Suppressor macrophage treated with lipopolysaccharide for 1 hour (primary cell): ENCODE results near the gene SLC1A2.

Source experiments
- DNase-seq, 3 donors: peaks; one replicate each; pipeline ENCODE4 v3.0.0-alpha.2; 2020 to 2022

Gene SLC1A2

GRCh38 chr11:35216962-35217678, 202.2 kb downstream of the SLC1A2 start:
- no peak for DNase-seq

- DNase-seq: peak in 1 of 3 donors; percentile 43
These were observed 203.4 kb downstream of the SLC1A2 start for GRCh38 chr11:35215945-35216344.

- peak; percentile 53 to 84 (median 81) for DNase-seq
These were observed 204.6 kb downstream of the SLC1A2 start for GRCh38 chr11:35214792-35215193.

GRCh38 chr11:35214226-35214770, 205.1 kb downstream of the SLC1A2 start:
- DNase-seq: no peak

DNA sequence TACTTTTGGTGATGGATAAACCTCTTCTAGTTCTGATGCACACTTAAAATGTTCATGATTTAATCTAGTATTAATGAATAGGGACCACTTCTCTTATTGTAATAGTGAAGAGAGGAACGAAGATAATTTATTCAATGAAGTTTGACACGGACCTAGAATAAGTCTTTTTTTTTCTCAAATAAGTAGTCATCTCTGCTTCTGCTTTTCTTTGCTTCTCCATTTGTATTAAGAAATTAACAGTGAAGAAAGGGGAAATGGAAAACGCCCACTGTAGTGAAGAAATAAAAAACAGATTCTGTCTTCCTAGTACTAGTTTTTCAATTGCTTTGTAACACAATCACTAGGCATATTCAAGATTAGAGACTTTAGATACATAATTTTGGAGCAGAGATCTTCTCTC, 207.4 kb downstream of the SLC1A2 start:
- peak; percentile 62 to 88 (median 88) for DNase-seq

DNA sequence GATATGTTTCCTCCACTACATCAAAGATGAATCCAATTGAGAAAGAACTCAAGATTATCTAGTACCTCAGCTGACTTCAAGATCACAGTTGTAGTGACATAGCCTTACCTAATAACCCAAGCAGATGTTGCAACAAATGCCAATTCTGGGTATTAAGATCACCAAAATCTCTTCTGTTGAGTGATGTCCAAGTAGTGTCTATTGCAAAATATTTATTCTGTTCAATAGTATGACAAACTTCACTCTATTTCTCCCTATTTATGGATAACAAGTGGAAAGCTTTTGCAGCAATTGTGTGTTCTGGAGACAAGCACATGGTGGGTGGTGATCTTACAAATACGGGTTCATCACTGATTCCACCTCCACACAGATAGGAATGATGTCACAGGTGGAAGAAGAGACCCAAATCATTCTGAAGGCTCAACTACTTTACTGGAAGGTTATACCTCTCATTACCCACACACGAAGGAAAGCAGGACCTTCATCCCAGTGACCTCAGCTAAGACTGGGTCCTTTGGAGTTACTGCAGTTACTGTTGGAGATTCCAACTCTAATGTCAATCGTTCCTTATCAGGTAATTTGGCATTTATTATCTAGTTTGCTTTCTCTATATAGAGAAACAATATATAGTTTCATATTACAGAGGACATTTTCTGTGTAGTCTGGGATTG, 208.3 kb downstream of the SLC1A2 start:
- DNase-seq: peak in 1 of 3 donors; percentile 49

DNA sequence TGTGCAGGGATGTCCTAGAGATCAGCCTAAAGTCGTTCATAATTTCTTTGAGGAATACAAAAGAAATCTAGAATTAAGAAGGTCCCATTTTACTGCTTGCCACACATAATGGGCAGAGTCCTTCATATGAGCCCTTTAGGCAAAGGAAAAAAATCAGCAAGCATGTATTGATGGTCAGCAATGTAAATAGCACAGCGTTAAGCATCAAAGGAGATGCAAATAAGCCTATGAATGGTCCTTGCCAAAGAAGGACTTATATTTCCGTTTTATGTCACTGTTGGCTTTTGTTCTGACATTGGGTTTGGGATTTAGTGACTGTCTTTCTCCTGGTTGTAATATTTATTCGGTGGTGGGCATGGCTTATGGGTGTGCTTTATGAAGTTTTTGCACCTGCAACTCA, 210.6 kb downstream of the SLC1A2 start:
- peak in 1 of 3 donors; percentile 42 for DNase-seq

DNA sequence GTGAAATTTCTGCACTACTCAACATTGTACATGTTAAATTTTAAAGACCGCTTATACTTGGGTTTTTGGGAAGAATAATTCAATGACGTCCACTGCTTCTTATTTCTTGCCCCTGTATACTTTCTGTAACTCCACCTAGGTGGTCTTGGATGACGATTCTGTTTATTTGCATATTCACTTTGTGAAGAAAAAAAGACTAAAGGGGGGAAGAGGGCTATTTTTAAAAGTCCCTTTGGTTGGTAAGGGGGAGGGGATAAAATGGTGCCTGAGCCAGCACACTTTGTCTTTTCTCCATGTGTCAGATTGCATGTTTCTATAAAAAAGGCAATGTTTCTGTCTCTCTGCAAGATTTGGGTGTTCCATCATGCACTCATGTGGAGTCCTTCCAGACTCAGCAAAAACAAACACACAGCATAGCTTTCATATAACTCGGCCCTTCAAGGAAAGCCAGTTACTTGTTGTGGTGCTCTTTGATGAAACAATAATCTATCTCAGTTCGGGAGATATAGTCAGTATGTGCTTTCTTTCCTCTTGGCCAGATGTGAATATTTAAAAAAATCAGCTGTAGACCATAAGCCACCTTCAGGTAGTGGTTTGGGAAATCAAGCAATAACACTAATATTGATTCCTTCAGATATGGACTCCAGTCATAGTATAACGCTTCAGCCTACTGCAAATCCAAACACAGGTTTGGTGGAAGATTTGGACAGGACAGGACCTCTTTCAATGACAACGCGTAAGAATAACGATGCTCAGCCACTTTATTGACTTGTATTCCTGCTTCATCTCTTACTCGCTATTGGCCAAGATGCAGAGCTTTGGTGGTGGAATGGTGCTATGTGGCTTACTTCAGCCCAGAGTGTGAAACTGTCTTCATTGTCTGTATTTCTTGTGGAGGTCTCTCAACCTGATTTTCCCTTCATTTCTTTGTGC, 211.6 kb downstream of the SLC1A2 start:
- peak in 1 of 3 donors; percentile 44 for DNase-seq

DNA sequence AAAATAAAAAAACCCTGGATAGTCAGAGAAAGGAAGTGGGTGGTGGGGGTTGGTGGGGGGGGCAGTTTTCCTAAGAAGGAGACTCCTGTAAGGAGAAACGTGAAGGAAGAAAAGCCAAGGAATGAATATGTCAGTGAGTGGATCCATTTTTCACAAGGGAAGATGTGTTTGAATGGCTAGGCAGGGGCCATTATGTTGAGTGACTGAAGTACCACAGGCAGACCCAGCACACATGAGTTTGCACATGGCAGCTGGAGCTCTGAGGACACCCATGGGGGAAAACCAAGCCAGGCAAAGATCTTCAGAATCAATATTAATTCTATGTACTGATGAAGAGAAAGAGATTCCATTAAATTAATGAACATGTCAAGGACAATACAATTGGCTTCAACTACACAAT, 212.7 kb downstream of the SLC1A2 start:
- no peak for DNase-seq

GRCh38 chr11:35204614-35205013, 214.7 kb downstream of the SLC1A2 start:
- DNase-seq: no peak
